Erythroblast (primary cell): ENCODE measurements around the gene ULBP1.

Source experiments
- GATA1 ChIP-seq: IDR thresholded peaks from 2 replicates; pipeline ENCODE4 v1.6.1; 2011; ENCODE audit warnings: low read depth, mild to moderate bottlenecking, control low read depth, low read length, moderate library complexity
- POLR2A ChIP-seq: IDR thresholded peaks from 2 replicates; pipeline ENCODE4 v1.6.1; 2011; ENCODE audit warnings: mild to moderate bottlenecking, low read length

DNA sequence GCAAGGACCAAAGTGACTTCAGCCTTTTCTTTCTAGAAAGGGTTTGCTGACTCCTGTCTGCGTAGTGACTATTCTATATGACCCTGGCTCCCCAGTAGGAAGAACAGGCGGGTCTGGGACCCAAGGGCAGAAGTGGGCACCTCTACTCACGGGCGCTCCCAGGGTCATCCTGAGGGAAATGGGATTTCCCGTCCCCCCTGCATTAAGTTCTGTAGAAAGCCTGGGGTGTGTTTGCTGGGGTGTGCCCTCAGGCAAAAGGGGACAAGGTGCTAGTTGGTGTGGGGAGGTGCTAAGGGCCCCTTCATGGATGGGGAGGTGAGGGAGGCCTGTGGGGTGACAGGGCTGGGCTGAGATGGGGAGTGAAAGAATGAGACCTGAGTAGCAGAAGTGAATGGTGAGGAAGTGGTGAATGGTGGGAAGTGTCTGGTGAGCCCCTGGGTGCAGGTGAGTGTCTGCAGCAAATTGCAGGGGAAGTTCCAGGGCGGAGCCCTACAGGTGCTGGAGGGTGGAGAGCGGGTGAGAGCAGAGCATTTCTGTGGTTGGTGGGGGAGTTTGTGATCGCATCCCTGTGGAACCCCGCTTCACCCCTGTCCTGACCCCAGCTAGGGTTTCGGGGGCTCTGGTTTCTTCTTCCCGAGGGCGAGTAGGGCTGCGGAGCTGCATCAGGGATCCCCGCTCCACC, 40.5 kb downstream of the ULBP1 start:
- TF ChIP-seq POLR2A: no peak
- TF ChIP-seq GATA1: no peak
